Epithelial cell of proximal tubule (primary cell): ENCODE data around the gene CCN6. TPM values are rescaled to one million over a fixed set of nuclear protein-coding genes. Genes with fewer than 3 reads are reported as not detected.
"Not testable (repeated sequence)": the region's sequence is repeated elsewhere in the genome, so short reads cannot be mapped to it uniquely, and the experiment has no call there.

Experiments
- DNase-seq: peaks from one replicate; pipeline ENCODE4 v3.0.0-alpha.2; 2011; ENCODE audit warnings: low read depth
- H3K4me3 ChIP-seq: 2 replicates; pipeline ENCODE4 v1.5.1; 2011; ENCODE audit warnings: low read depth, mild to moderate bottlenecking, low read length
- total RNA-seq: library from RNA; depleted of rRNA; stranded (reverse); fragments of >200 nt; gene quantifications from 2 replicates; pipeline ENCODE4 v1.2.3, GENCODE V29; 2015
- TF ChIP-seq, protein P1 (sequence below): conservative IDR thresholded peaks from 2 replicates; pipeline ENCODE4 v1.5.1; 2012; ENCODE audit warnings: low read depth, mild to moderate bottlenecking, low read length

The CCN6 gene
- total RNA-seq, 1 donor from 2014 or later = 1.4 TPM

DNA sequence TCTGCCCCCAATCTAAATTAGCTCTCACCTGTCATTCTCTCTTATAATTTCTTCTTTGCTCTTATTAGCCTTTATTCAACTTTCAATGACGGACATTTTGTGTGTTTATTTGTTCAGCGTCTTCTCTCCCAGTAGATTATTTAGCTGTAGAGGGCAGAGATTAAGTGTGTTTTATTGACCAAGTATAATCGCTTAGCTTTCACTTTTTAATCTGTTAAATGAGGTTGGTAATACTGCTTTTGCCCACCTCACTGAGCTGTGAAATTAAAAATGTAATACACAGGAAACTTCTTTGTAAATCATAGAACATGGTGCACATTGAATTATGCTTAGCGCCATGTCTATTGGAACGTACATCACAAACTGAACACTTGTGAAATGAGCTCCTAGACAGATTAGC is 3.5 kb upstream of the CCN6 start:
- H3K4me3 ChIP-seq = no peak overlapping the region
- TF ChIP-seq, protein P1, sequence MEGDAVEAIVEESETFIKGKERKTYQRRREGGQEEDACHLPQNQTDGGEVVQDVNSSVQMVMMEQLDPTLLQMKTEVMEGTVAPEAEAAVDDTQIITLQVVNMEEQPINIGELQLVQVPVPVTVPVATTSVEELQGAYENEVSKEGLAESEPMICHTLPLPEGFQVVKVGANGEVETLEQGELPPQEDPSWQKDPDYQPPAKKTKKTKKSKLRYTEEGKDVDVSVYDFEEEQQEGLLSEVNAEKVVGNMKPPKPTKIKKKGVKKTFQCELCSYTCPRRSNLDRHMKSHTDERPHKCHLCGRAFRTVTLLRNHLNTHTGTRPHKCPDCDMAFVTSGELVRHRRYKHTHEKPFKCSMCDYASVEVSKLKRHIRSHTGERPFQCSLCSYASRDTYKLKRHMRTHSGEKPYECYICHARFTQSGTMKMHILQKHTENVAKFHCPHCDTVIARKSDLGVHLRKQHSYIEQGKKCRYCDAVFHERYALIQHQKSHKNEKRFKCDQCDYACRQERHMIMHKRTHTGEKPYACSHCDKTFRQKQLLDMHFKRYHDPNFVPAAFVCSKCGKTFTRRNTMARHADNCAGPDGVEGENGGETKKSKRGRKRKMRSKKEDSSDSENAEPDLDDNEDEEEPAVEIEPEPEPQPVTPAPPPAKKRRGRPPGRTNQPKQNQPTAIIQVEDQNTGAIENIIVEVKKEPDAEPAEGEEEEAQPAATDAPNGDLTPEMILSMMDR = no peak
- no peak for DNase-seq

DNA sequence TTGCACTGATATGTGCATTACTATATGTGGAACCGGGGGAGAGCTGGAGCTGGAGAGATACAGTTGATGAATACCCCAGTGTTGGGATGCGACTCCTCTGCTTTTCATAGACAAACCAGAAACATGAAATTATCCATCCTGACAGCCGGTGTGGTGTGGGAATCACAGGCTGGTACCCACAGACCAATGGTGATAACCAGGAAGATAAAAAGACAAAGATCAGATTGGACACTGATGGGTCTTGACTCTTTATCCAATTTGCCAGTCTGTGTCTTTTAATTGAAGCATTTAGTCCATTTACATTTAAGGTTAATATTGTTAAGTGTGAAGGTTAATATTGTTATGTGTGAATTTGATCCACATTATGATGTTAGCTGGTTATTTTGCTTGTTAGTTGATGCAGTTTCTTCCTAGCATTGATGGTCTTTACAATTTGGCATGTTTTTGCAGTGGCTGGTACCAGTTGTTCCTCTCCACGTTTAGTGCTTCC is 2.6 kb upstream of the CCN6 start:
- not testable (repeated sequence) for DNase-seq, H3K4me3 ChIP-seq

DNA sequence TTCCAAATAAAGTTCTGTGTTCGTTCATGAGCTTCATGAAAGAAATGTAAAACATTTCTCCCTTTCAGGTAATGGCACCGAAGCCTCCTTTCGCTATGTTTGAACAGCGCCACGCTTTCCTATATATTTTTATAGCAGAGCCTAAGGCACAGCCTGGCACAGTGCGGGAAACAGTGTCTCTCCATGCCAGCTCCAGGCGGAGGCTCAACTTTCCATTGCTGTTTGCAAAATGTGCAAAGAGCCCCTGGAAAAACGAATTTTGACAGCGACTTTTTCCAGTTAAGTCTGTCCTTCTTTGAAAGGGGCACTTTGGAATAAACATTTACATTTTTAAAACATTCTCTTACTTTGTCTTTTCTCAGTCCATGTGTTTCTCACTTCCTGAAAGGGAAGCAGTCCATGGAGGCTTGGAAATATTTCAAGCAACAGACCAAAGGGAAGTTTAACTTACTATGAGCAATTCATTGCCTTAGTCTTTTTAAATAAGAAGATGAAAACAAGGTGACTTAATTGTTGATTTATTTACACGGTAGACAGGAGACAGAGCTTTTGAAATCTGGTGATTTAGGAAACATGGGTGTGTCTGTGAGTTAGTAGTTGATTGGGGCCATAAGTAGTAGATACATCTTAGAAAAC is 769 bp downstream of the CCN6 start:
- no peak for DNase-seq
- H3K4me3 ChIP-seq = no peak overlapping the region
- TF ChIP-seq, protein P1 = no peak

DNA sequence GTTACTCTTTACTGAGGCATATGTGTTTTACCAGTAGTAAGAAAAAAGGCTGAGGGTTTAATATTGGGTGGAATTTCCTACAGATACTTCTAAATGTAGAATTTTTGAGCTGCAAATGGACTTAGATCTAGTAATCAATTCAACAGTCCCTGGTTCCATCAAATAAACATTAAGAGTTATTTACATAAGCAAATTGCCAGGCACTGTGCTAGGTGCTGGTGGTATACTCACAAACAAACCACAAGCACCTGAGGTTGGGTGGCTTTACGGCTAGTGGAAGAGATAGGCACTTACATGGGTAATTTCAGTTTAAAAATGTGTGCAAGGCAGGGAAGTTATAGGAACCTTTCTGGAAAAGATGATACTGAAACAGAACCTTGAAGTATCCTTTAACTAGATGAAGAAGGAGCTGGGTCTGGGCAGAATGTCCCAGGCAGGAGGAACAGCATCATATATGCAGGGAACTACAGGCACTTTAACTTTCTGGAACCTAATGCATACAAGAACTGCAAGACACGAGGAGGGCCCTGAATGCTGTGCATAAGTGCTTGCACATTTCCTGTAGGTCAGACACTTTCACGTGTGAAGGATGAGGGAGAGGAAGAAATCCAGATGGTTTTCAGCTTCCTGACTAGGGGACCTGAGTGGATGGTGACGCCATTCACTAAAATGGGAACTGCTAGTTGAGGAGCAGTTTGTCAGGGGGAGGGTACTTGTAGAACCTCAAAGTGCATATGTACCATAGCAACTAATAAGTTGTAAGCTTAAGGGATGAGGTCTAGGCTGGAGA is 4.5 kb downstream of the CCN6 start:
- no peak overlapping the region for H3K4me3 ChIP-seq
- TF ChIP-seq, protein P1 = no peak
- no peak for DNase-seq

DNA sequence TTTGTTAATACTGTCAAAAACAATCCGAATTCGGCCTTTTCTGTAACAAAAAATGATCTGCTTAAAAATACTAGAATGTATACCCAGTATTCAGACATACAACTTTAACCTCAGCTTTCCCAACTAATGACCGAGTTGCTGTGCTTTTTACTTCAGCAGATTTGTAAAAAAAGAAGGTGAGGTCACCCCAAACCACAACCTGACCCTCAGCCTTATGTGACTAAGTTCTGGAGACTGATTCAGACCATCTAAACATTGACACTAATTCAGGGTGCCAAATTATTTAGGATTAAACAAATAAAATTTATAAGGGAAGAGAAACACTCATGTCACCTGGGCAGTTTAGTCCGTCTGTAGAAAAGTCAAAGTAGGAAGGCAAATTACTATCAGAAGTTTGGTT is 7.7 kb downstream of the CCN6 start:
- no peak overlapping the region for H3K4me3 ChIP-seq
- DNase-seq = no peak
- TF ChIP-seq, protein P1 = no peak

DNA sequence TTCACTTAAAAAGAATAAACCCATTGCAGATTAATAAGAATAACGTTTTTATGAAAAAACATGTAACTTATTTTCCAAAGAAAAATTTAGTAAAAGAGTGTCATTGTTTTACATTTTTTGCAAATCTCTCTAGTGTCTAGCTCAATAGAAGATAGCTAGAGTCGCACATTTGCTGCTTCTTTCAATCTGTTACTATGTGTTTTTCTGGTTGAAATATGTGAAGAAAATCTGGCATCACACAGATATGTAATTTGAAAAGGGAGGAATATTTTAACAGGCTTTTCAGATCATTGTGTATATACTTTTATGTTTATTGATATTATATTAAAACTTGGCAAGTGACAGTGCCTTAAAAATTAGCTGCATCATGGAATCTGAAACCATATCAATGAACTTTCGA is 9.1 kb downstream of the CCN6 start:
- DNase-seq = no peak
- H3K4me3 ChIP-seq = no peak overlapping the region
- TF ChIP-seq, protein P1 = no peak

DNA sequence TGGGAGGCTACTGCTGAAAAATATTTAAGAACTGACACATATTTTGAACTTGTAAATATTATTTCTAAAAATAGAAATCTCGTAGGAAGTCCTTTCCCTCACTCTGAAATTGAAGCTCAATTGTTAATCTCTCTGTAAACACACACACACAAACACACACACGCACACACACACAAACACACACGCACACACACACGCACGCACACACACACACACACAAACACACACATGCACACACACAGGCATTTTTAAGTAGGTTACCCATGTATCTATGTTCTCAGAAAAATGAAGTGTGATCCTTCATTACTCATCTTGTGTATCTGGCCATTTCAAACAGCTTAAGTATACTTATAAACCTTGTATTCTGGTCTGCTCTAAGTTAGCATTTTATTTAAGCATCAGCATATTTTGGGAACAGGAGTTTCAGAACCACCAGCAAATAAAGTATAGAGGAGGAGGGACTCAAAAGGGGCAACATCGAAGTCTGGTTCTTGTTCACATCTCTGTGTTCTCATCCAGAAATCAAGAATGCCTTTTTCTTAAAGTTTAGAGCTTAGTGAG is 11.6 kb downstream of the CCN6 start:
- DNase-seq = no peak
- H3K4me3 ChIP-seq = no peak overlapping the region
- TF ChIP-seq, protein P1 = no peak
